SK-N-MC (cell line): ENCODE data around the gene DUS2.

ENCODE experiments used
- EZH2 ChIP-seq: fragments of 200-600 bp; sonication (generic); IDR thresholded peaks from one replicate; pipeline ENCODE4 v1.6.1; 2017; ENCODE audit warnings: antibody characterized with exemption
- POLR2AphosphoS5 ChIP-seq: IDR thresholded peaks from 2 replicates; pipeline ENCODE4 v1.6.1; 2012; ENCODE audit warnings: mild to moderate bottlenecking, low read depth, low read length, borderline replicate concordance

- TF ChIP-seq POLR2AphosphoS5 (no peak), EZH2 (no peak)
Observed at GRCh38 chr16:68097088-68097487, 74.0 kb downstream of the DUS2 start.
